Glutamatergic neuron (in vitro differentiated cells): ENCODE measurements around the gene MGAT2. TPM values are rescaled to one million over a fixed set of nuclear protein-coding genes. Genes with fewer than 3 reads are reported as not detected.

ENCODE experiments used
- DNase-seq: peaks from one replicate; pipeline ENCODE4 v3.0.0; 2022
- H3K27ac Mint-ChIP-seq: one replicate; pipeline ENCODE4 v1.8.0; 2020; ENCODE audit warnings: mild to moderate bottlenecking, mixed read lengths, inconsistent platforms; ENCODE audit not compliant: unreplicated experiment
- H3K27me3 Mint-ChIP-seq: one replicate; pipeline ENCODE4 v1.8.0; 2020; ENCODE audit warnings: mild to moderate bottlenecking, moderate library complexity, mixed read lengths, inconsistent platforms; ENCODE audit not compliant: unreplicated experiment
- H3K36me3 Mint-ChIP-seq: one replicate; pipeline ENCODE4 v1.8.0; 2020; ENCODE audit warnings: mild to moderate bottlenecking, mixed read lengths, inconsistent platforms; ENCODE audit not compliant: unreplicated experiment
- H3K4me1 Mint-ChIP-seq: one replicate; pipeline ENCODE4 v1.8.0; 2020; ENCODE audit warnings: mild to moderate bottlenecking, low read depth, mixed read lengths, inconsistent platforms; ENCODE audit not compliant: unreplicated experiment
- H3K4me3 Mint-ChIP-seq: one replicate; pipeline ENCODE4 v1.8.0; 2020; ENCODE audit warnings: mild to moderate bottlenecking, mixed read lengths, inconsistent platforms; ENCODE audit not compliant: unreplicated experiment
- H3K9me3 Mint-ChIP-seq: one replicate; pipeline ENCODE4 v1.8.0; 2020; ENCODE audit warnings: mild to moderate bottlenecking, moderate library complexity, mixed read lengths, inconsistent platforms; ENCODE audit not compliant: unreplicated experiment
- CTCF ChIP-seq: fragments of 200-600 bp; sonication (generic); IDR thresholded peaks from one replicate; pipeline ENCODE4 v1.5.0; 2021; ENCODE audit not compliant: partially characterized antibody, unreplicated experiment
- total RNA-seq: library from RNA; stranded (reverse); fragmentation: NEBNext Ultra II Directional; extraction: Animal tissue kit (Norgen Biotek cat#: 25700); gene quantifications from one replicate; pipeline ENCODE4 v1.2.1, GENCODE V29; 2021; ENCODE audit not compliant: unreplicated experiment

MGAT2 gene
- total RNA-seq, 1 donor from 2014 or later: 20.6 TPM

GRCh38 chr14:49659526-49660455 lies 39.2 kb downstream of the MGAT2 start:
- DNase-seq: no peak
- Mint-ChIP-seq H3K4me1 (no peaks in the 10 kb centered on the region), H3K27me3 (no peaks in the 10 kb centered on the region), H3K4me3 (no peak overlapping the region), H3K36me3 (no peaks in the 10 kb centered on the region), H3K27ac (no peak overlapping the region), H3K9me3 (no peaks in the 10 kb centered on the region)
- no peak for TF ChIP-seq CTCF

- Mint-ChIP-seq H3K27ac (no peak overlapping the region), H3K36me3 (no peaks in the 10 kb centered on the region), H3K9me3 (peaks cover 2% of the 10 kb centered on the region), H3K4me3 (no peak overlapping the region), H3K27me3 (peaks cover 3% of the 10 kb centered on the region), H3K4me1 (no peaks in the 10 kb centered on the region)
- TF ChIP-seq CTCF: no peak
- DNase-seq: no peak
Observed at GRCh38 chr14:49670475-49670874, 49.9 kb downstream of the MGAT2 start.

Other genes starting within 250 kb of the MGAT2 start
- 635 TPM for gene RPS29, start 34.4 kb upstream of the MGAT2 start, total RNA-seq
- gene LRR1, start 21.9 kb upstream of the MGAT2 start, total RNA-seq: 8.0 TPM
- 94.2 TPM for gene RPL36AL, start 173 bp upstream of the MGAT2 start, total RNA-seq
- 19.1 TPM for gene DNAAF2, start 14.4 kb downstream of the MGAT2 start, total RNA-seq
- 2.4 TPM for gene POLE2, start 67.4 kb downstream of the MGAT2 start, total RNA-seq
- 0.98 TPM for gene KLHDC1, start 72.3 kb downstream of the MGAT2 start, total RNA-seq
- 48.7 TPM for gene KLHDC2, start 147.4 kb downstream of the MGAT2 start, total RNA-seq
- gene NEMF, start 232.0 kb downstream of the MGAT2 start, total RNA-seq: 78.8 TPM